HCT116 (cell line): ENCODE measurements around the gene PRKRIP1. TPM values are rescaled to one million over a fixed set of nuclear protein-coding genes. Genes with fewer than 3 reads are reported as not detected.

ENCODE experiments used
- ATAC-seq: fragments of 200-7000 bp; cut with Tn5 transposase; 2 replicates; pipeline ENCODE4 v1.9.1; 2020; ENCODE audit warnings: mild to moderate bottlenecking, moderate library complexity
- BruUV-seq: library from RNA; stranded (reverse); fragments of 400-500 nt; replicated peaks from 2 replicates; lab custom pipeline; 2021; lab: Mats Ljungman, UMichigan
- CTCF ChIA-PET: fragments of 300-600 bp; sonication (Branson Sonifier 250); formaldehyde crosslinking; loops from one replicate; lab custom pipeline; 2021; ENCODE audit warnings: antibody characterized with exemption; lab: Charles Lee
- POLR2A ChIA-PET: fragments of 300-600, 350-600 bp; sonication (Branson Sonifier 250); formaldehyde crosslinking; loops from one replicate; lab custom pipeline; 2021; ENCODE audit warnings: antibody characterized with exemption; lab: Charles Lee
- RAD21 ChIA-PET, 2 experiments: fragments of 300-600 bp; sonication (Branson Sonifier 250); formaldehyde crosslinking; loops; one replicate each; lab custom pipeline; 2023; ENCODE audit warnings: low total read pairs in 2 of 2; ENCODE audit not compliant: uncharacterized antibody in 2 of 2, unreplicated experiment in 2 of 2, low non-redundant PET in 1 of 2; lab: Charles Lee
- DNase-seq: peaks from one replicate; pipeline ENCODE4 v3.0.0-alpha.2; 2010; ENCODE audit warnings: low read depth, low spot score
- H2AFZ ChIP-seq: fragments of 200-600 bp; shearing (Covaris generic), sonication (generic); 2 replicates; pipeline ENCODE4 v1.6.1; 2017; ENCODE audit warnings: low read depth, mixed run types, mixed read lengths, antibody characterized with exemption, low read length; ENCODE audit not compliant: poor library complexity, severe bottlenecking
- H3K27ac ChIP-seq: 2 replicates; pipeline ENCODE4 v1.5.1; 2012; ENCODE audit warnings: low read depth, low read length
- H3K27me3 ChIP-seq: fragments of 200-600 bp; sonication (generic); 2 replicates; pipeline ENCODE4 v1.6.1; 2016; ENCODE audit warnings: mixed run types, low read length, mixed read lengths; ENCODE audit not compliant: insufficient read depth
- H3K36me3 ChIP-seq, 2 experiments: fragments of 200-500 bp in 1 of 2; fragments of 200-600 bp in 1 of 2; sonication (Bioruptor generic) in 1 of 2; sonication (generic) in 1 of 2; 2 replicates each; pipeline versions ENCODE4 v1.5.1 to v1.6.1; 2014 to 2016; ENCODE audit warnings: low read length in 2 of 2, inconsistent platforms in 1 of 2, mixed read lengths in 1 of 2, mixed run types in 1 of 2; ENCODE audit not compliant: insufficient read depth in 2 of 2, control insufficient read depth in 1 of 2
- H3K4me1 ChIP-seq, 2 experiments: fragments of 200-600 bp in 1 of 2; sonication (generic) in 1 of 2; 2 replicates each; pipeline versions ENCODE4 v1.5.1 to v1.6.1; 2012 to 2017; ENCODE audit warnings: low read length in 2 of 2, inconsistent platforms in 1 of 2, mild to moderate bottlenecking in 1 of 2, mixed read lengths in 1 of 2, mixed run types in 1 of 2, moderate library complexity in 1 of 2; ENCODE audit not compliant: insufficient read depth in 2 of 2, control insufficient read depth in 1 of 2
- H3K4me2 ChIP-seq: fragments of 200-600 bp; sonication (generic); 2 replicates; pipeline ENCODE4 v1.6.1; 2017; ENCODE audit warnings: mixed run types, low read length, mixed read lengths
- H3K4me3 ChIP-seq, 2 experiments: fragments of 200-600 bp in 1 of 2; sonication (generic) in 1 of 2; replicated peaks in 1 of 2; 2 replicates each; pipeline ENCODE4 v1.5.1; 2011 to 2016; ENCODE audit warnings: low read length in 2 of 2, control low read depth in 1 of 2, low read depth in 1 of 2, mild to moderate bottlenecking in 1 of 2, mixed read lengths in 1 of 2, mixed run types in 1 of 2
- H3K79me2 ChIP-seq: fragments of 200-600 bp; sonication (generic); 2 replicates; pipeline ENCODE4 v1.6.1; 2017; ENCODE audit warnings: mild to moderate bottlenecking, mixed run types, low read length, moderate library complexity, mixed read lengths; ENCODE audit not compliant: insufficient read depth
- H3K9ac ChIP-seq: fragments of 200-600 bp; sonication (generic); 2 replicates; pipeline ENCODE4 v1.6.1; 2016; ENCODE audit warnings: low read length, mixed read lengths
- H3K9me2 ChIP-seq: fragments of 200-600 bp; sonication (generic), shearing (Covaris generic); 2 replicates; pipeline ENCODE4 v1.6.1; 2017; ENCODE audit warnings: mixed run types, mild to moderate bottlenecking, moderate library complexity; ENCODE audit not compliant: insufficient read depth
- H3K9me3 ChIP-seq, 2 experiments: fragments of 200-500 bp in 1 of 2; fragments of 200-600 bp in 1 of 2; sonication (Bioruptor generic) in 1 of 2; sonication (generic) in 1 of 2; 2 replicates each; pipeline ENCODE4 v1.6.1; 2014 to 2017; ENCODE audit warnings: low read length in 2 of 2, mixed read lengths in 2 of 2, inconsistent platforms in 1 of 2, low read depth in 1 of 2, mild to moderate bottlenecking in 1 of 2, mixed run types in 1 of 2, moderate library complexity in 1 of 2; ENCODE audit not compliant: control insufficient read depth in 1 of 2, insufficient read depth in 1 of 2
- H4K20me1 ChIP-seq: fragments of 200-600 bp; sonication (generic), shearing (Covaris generic); 2 replicates; pipeline ENCODE4 v1.6.1; 2017; ENCODE audit warnings: mixed run types, mild to moderate bottlenecking, moderate library complexity; ENCODE audit not compliant: insufficient read depth
- CEBPB ChIP-seq: IDR thresholded peaks from 2 replicates; pipeline ENCODE4 v1.6.1; 2012; ENCODE audit warnings: low read depth
- CTCF ChIP-seq, 3 experiments: fragments of 200-600 bp in 1 of 3; sonication (generic) in 1 of 3; IDR thresholded peaks in 2 of 3; conservative IDR thresholded peaks in 1 of 3; 2 replicates each; pipeline ENCODE4 v1.5.1; 2012 to 2017; ENCODE audit warnings: low read depth in 2 of 3, low read length in 2 of 3, antibody characterized with exemption in 1 of 3, borderline replicate concordance in 1 of 3, control low read depth in 1 of 3, mild to moderate bottlenecking in 1 of 3, mixed read lengths in 1 of 3, mixed run types in 1 of 3, moderate library complexity in 1 of 3; ENCODE audit not compliant: insufficient read depth in 1 of 3
- EGR1 ChIP-seq: IDR thresholded peaks from 2 replicates; pipeline ENCODE4 v1.6.1; 2012; ENCODE audit warnings: low read depth
- ELF1 ChIP-seq: IDR thresholded peaks from 2 replicates; pipeline ENCODE4 v1.6.1; 2012; ENCODE audit warnings: low read depth, borderline replicate concordance
- EZH2 ChIP-seq: fragments of 200-600 bp; sonication (generic); IDR thresholded peaks from 2 replicates; pipeline ENCODE4 v1.6.1; 2017; ENCODE audit warnings: antibody characterized with exemption, mixed run types
- EZH2phosphoT487 ChIP-seq: fragments of 200-600 bp; IDR thresholded peaks from 2 replicates; pipeline ENCODE4 v1.6.1; 2018; ENCODE audit warnings: antibody characterized with exemption, borderline replicate concordance
- JUND ChIP-seq: IDR thresholded peaks from 2 replicates; pipeline ENCODE4 v1.6.1; 2012
- POLR2AphosphoS5 ChIP-seq: IDR thresholded peaks from 2 replicates; pipeline ENCODE4 v1.6.1; 2011; ENCODE audit warnings: mild to moderate bottlenecking, low read depth, low read length, moderate library complexity
- SIN3A ChIP-seq: IDR thresholded peaks from 2 replicates; pipeline ENCODE4 v1.6.1; 2012; ENCODE audit warnings: low read depth
- SP1 ChIP-seq: IDR thresholded peaks from 2 replicates; pipeline ENCODE4 v1.6.1; 2012; ENCODE audit warnings: low read depth
- SRF ChIP-seq: IDR thresholded peaks from 2 replicates; pipeline ENCODE4 v1.6.1; 2012; ENCODE audit warnings: low read depth
- TCF7L2 ChIP-seq: IDR thresholded peaks from 2 replicates; pipeline ENCODE4 v1.7.0; 2011; ENCODE audit warnings: borderline replicate concordance, inconsistent platforms; ENCODE audit not compliant: insufficient read depth, insufficient read length; ENCODE audit errors: extremely low read depth
- YY1 ChIP-seq: IDR thresholded peaks from 2 replicates; pipeline ENCODE4 v1.6.1; 2011; ENCODE audit warnings: low read length, low read depth, moderate library complexity, mild to moderate bottlenecking; ENCODE audit not compliant: insufficient replicate concordance; ENCODE audit errors: extremely low read depth
- ZFX ChIP-seq: fragments of 450-650 bp; IDR thresholded peaks from 2 replicates; pipeline ENCODE4 v1.6.1; 2017
- ZNF274 ChIP-seq: fragments of 200-500 bp; sonication (Bioruptor generic); IDR thresholded peaks from 2 replicates; pipeline ENCODE4 v1.6.1; 2014; ENCODE audit warnings: mild to moderate bottlenecking, low read depth, low read length, inconsistent platforms
- intact Hi-C: fragments of 100-400 bp; cut with micrococcal nuclease; formaldehyde crosslinking; loops from 2 replicates; pipeline ENCODE4 v1.10.0; 2022
- total RNA-seq: library from RNA; stranded (reverse); gene quantifications from one replicate; pipeline ENCODE4 v1.2.1, GENCODE V29; 2021; ENCODE audit not compliant: unreplicated experiment
- TF ChIP-seq, protein P1 (sequence below): IDR thresholded peaks from 2 replicates; pipeline ENCODE4 v1.6.1; 2012
- TF ChIP-seq, protein P2 (sequence below): IDR thresholded peaks from 2 replicates; pipeline ENCODE4 v1.6.1; 2012

PRKRIP1 gene
- total RNA-seq, 1 experiment from 2014 or later = 23.0 TPM

- Histone ChIP-seq H3K4me2 (peak within 1 kb of the TSS; percentile 92), H3K9me3 (no peaks in the 10 kb centered on the region), H2AFZ (no peak within 1 kb of the TSS), H3K9me2 (no peaks in the 10 kb centered on the region), H3K9ac (peak within 1 kb of the TSS; percentile 73), H3K79me2 (no peaks in the 10 kb centered on the region; the same call in 1 of the 2 replicates), H3K27me3 (no peaks in the 10 kb centered on the region)
- ChIA-PET CTCF (interaction anchor here (0.7 kb wide), 1 partner anchor 398 kb away, joined by 3 read pairs; no protein-coding TSS in a partner anchor), POLR2A (no interaction called here), RAD21 (no interaction called here)
- no TSS peak for BruUV-seq
- DNase-seq = no peak
- ATAC-seq = peak; percentile 78
- 0 out of 2 replicates have a peak, but pooled peaks have one; percentile 31 for TF ChIP-seq ZFX
- TF ChIP-seq, protein P1, sequence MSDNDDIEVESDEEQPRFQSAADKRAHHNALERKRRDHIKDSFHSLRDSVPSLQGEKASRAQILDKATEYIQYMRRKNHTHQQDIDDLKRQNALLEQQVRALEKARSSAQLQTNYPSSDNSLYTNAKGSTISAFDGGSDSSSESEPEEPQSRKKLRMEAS = no peak
- TF ChIP-seq SIN3A = no peak
- TF ChIP-seq POLR2AphosphoS5 = no peak
- no peak for TF ChIP-seq ELF1
- peak; percentile 51; the same call in 1 of the 2 replicates for TF ChIP-seq EGR1
- no peak for TF ChIP-seq EZH2
- no peak for TF ChIP-seq EZH2phosphoT487
- TF ChIP-seq CEBPB = no peak
- TF ChIP-seq TCF7L2 = no peak
- no peak for TF ChIP-seq JUND
- no peak for TF ChIP-seq ZNF274
- TF ChIP-seq SRF = no peak
- TF ChIP-seq SP1 = no peak
- TF ChIP-seq CTCF (IDR thresholded peaks at IDR 0.05 in 2 of 3, conservative IDR thresholded peaks at IDR 0.05 in 1 of 3; ENCODE audit: borderline replicate concordance in 1 of 3, insufficient read depth in 1 of 3, low read depth in 2 of 3, low read length in 2 of 3) = no peak
- TF ChIP-seq, protein P2, sequence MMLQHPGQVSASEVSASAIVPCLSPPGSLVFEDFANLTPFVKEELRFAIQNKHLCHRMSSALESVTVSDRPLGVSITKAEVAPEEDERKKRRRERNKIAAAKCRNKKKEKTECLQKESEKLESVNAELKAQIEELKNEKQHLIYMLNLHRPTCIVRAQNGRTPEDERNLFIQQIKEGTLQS = no peak
- no peak for TF ChIP-seq YY1
- TF ChIP-seq, all 23 proteins: peak for 2
- Histone ChIP-seq H3K4me3 (peak within 1 kb of the TSS; percentile 55 to 70), H3K4me1 (peaks cover 17 to 43% of the 10 kb centered on the region in 2 experiments), H4K20me1 (no peaks in the 10 kb centered on the region), H3K36me3 (no peaks in the 10 kb centered on the region; a peak in 1 of 4 replicates), H3K27ac (peak within 1 kb of the TSS; percentile 52; the same call in 1 of the 2 replicates)
- intact Hi-C loops = no loop called here
These were observed 37.3 kb downstream of the PRKRIP1 start, which contains the start of gene ORAI2 for GRCh38 chr7:102433219-102434038. ORAI2 (plus strand) TSS chr7:102433575; CDS start chr7:102438957, 5,382 bp downstream.
